Fibroblast of skin of abdomen (primary cell): Measurements from ENCODE around the gene ACADM.
"Not testable (repeated sequence)": the region's sequence is repeated elsewhere in the genome, so short reads cannot be mapped to it uniquely, and the experiment has no call there.

Experiments
- DNase-seq: peaks from one replicate; pipeline ENCODE4 v3.0.0-alpha.2; 2013

The ACADM gene

DNA sequence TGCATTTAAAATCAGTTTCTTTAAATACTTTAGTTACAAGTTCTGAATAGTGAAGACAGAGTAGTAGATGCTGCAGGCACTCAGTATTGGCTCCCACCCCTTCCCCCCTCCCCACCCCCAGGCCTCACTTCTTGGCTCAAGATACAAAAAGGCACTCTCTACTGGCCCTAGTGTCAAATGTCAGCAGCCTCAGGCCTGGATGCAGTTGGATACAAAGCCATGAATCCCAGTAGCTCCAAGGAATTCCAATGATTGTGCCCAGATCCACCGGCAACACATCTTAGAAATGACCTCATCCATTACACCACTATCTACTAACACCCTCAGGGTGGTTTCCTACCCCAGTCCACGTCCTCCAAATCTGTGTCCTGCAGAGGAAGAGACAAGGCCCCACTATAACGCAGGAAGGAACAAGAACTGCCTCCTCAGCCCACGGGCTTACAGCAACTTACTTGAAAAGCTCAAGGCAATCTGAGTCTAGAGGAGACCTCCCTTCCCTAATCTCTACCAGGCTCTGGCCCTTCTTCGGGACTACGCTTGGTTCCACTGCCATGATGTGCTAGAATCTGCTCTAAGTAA lies 17.6 kb downstream of the ACADM start:
- no peak for DNase-seq

DNA sequence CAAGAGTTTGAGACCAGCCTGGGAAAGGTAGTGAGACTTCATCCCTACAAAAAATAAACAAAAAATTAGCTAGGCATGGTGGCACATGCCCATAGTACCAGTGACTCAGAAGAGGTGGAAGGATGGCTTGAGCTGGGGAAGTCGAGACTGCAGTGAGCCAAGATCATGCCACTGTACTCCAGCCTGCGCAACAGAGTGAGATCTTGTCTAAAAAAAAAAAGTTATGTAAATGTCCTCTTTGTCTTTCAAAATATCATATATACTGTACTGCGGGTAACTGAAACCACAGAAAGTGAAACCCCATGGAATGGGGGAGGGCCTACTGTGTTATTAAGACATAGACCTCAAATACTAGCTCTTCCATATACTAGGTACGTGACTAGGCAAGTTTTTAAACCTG lies 20.8 kb downstream of the ACADM start:
- no peak for DNase-seq

DNA sequence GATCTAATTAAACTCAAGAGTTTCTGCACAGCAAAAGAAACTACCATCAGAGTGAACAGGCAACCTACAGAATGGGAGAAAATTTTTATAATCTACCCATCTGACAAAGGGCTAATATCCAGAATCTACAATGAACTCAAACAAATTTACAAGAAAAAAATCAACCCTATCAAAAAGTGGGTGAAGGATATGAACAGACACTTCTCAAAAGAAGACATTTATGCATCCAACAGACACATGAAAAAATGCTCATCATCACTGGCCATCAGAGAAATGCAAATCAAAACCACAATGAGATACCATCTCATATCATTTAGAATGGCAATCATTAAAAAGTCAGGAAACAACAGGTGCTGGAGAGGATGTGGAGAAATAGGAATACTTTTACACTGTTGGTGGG lies 32.7 kb downstream of the ACADM start:
- DNase-seq, result not testable (repeated sequence)

DNA sequence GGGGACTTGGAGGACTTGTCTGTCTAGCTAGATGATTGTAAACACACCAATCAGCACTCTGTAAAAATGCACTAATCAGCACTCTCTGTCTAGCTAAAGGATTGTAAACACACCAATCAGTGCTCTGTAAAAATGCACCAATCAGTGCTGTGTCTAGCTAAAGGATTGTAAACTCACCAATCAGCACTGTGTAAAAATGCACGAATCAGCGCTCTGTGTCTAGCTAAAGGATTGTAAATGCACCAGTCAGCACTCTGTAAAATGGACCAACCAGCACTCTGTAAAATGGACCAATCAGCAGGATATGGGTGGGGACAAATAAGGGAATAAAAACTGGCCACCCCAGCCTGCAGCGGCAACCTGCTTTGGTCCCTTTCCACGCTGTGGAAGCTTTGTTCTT lies 34.0 kb downstream of the ACADM start:
- not testable (repeated sequence) for DNase-seq

DNA sequence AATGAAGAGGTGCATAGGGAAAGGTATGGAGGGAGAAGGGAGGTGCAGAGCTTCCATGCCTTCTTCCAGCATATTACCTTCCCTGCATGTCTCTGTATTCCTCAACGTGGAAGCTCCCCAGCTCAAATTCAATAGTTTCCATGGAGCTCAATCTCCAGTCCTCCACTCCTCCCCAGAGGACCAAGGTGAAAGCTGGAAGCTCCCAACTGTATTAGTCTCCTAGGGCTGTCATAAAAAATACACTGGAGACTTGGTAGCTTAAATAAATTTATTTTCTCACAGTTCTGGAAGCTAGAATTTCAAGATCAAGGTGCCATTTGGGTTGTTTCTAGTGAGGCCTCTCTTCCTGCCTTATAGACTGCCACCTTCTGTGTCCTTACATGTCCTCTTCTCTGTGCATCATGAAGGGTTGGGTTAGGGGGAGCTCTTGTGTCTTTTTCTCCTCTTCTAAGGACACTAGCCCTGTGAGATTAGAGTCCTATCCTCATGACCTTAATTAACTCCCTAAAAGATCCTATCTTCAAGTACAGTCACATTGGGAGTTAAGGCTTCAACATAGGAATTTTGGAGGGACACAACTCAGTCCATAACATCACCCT lies 39.6 kb downstream of the ACADM start:
- no peak for DNase-seq

GRCh38 chr1:75765697-75766355 lies 41.3 kb downstream of the ACADM start:
- peak; percentile 87 for DNase-seq

- DNase-seq, result peak; percentile 43
Measured at GRCh38 chr1:75768016-75768415, 43.5 kb downstream of the ACADM start.

- no peak for DNase-seq
Measured at GRCh38 chr1:75770761-75771160, 46.3 kb downstream of the ACADM start.

- no peak for DNase-seq
Measured at GRCh38 chr1:75771978-75772377, 47.5 kb downstream of the ACADM start.

DNA sequence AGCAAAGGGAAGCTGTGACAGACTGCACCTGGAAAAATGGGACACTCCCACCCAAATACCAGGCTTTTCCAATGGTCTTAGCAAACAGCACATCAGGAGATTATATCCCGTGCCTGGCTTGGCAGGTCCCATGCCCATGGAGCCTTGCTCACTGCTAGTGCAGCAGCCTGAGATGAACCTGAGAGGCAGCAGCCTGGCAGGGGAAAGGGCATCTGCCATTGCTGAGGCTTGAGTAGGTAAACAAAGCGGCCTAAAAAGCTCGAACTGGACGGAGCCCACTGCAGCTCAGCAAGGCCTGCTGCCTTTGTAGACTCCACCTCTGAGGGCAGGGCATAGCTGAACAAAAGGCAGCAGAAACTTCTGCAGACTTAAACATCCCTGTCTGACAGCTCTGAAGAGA lies 53.3 kb downstream of the ACADM start:
- DNase-seq, result not testable (repeated sequence)

GRCh38 chr1:75778694-75779093 lies 54.2 kb downstream of the ACADM start:
- not testable (repeated sequence) for DNase-seq

DNA sequence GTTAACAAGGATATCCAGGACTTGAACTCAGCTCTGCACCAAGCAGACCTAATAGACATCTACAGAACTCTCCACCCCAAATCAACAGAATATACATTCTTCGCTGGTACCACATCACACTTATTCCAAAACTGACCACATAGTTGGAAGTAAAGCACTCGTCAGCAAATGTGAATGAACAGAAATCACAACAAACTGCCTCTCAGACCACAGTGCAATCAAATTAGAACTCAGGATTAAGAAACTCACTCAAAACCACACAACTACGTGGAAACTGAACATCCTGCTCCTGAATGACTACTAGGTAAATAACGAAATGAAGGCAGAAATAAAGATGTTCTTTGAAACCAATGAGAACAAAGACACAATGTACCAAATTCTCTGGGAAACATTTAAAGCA lies 55.7 kb downstream of the ACADM start:
- DNase-seq, result not testable (repeated sequence)

DNA sequence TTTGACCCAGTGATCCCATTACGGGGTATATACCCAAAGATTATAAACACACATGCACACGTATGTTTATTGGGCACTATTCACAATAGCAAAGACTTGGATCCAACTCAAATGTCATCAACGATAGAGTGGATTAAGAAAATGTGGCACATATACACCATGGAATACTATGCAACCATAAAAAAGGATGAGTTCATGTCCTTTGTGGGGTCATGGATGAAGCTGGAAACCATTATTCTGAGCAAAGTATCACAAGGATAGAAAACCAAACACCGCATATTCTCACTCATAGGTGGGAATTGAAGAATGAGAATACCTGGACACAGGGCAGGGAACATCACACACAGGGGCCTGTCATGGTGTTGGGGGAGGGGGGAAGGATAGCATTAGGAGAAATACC lies 59.4 kb downstream of the ACADM start:
- DNase-seq, result not testable (repeated sequence)

GRCh38 chr1:75785320-75785982 lies 60.9 kb downstream of the ACADM start:
- no peak for DNase-seq

- DNase-seq, result peak; percentile 95
Measured at GRCh38 chr1:75785983-75786853, 61.7 kb downstream of the ACADM start, which contains the start of gene RABGGTB. TSS of gene RABGGTB (plus strand) at chr1:75786256. CDS start at chr1:75786272, 16 bp downstream.

- no peak for DNase-seq
Measured at GRCh38 chr1:75786901-75787493, 62.5 kb downstream of the ACADM start.

DNA sequence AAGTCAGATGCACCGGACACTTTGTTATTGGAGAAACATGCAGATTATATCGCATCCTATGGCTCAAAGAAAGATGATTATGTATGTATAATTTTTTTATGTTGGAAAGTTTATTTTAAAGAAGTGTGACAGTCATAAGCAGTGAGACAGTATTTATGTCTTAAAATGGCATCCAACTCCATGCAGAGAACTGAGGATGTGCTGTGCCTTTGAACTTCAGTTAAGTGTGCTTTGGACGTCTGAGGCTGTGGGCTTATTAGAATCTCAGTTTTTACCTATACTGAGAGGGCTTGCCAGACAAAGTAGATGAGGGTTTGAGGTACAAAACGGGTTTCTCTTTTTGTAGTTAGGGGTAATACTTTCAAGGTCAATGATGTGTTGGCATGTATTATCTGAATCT lies 63.0 kb downstream of the ACADM start:
- no peak for DNase-seq

GRCh38 chr1:75789988-75790387 lies 65.5 kb downstream of the ACADM start:
- no peak for DNase-seq

- no peak for DNase-seq
Measured at GRCh38 chr1:75791022-75791421, 66.5 kb downstream of the ACADM start.

GRCh38 chr1:75792091-75792490 lies 67.6 kb downstream of the ACADM start:
- no peak for DNase-seq

GRCh38 chr1:75794382-75794781 lies 69.9 kb downstream of the ACADM start:
- DNase-seq, result no peak

- no peak for DNase-seq
Measured at GRCh38 chr1:75795703-75796193, 71.2 kb downstream of the ACADM start.
